HG02852 (cell line): Measurements from ENCODE around the gene DNA2.
A peak's percentile ranks its signal among the peaks of the same experiment; 100 is the strongest.

ENCODE experiments used
- ATAC-seq: cut with Tn5 transposase; IDR thresholded peaks from one replicate; pipeline ENCODE4 v1.9.1; 2021; ENCODE audit warnings: mild to moderate bottlenecking, moderate library complexity; ENCODE audit not compliant: unreplicated experiment

DNA2 gene

GRCh38 chr10:68446179-68446578 is 25.6 kb downstream of the DNA2 start:
- no peak for ATAC-seq

- ATAC-seq, result no peak
Observed at GRCh38 chr10:68442971-68443370, 28.8 kb downstream of the DNA2 start.

GRCh38 chr10:68440898-68441297 is 30.9 kb downstream of the DNA2 start:
- ATAC-seq, result no peak

GRCh38 chr10:68435803-68436202 is 36.0 kb downstream of the DNA2 start:
- no peak for ATAC-seq

GRCh38 chr10:68434657-68435056 is 37.1 kb downstream of the DNA2 start:
- ATAC-seq, result no peak

- ATAC-seq, result no peak
Observed at GRCh38 chr10:68428396-68429104, 43.2 kb downstream of the DNA2 start.

GRCh38 chr10:68424454-68425014 is 47.2 kb downstream of the DNA2 start:
- ATAC-seq, result no peak

GRCh38 chr10:68423522-68423921 is 48.3 kb downstream of the DNA2 start:
- ATAC-seq, result no peak

GRCh38 chr10:68419376-68419775 is 52.4 kb downstream of the DNA2 start:
- ATAC-seq, result no peak

- ATAC-seq, result no peak
Observed at GRCh38 chr10:68408898-68409518, 62.8 kb downstream of the DNA2 start.

GRCh38 chr10:68406815-68407548 is 64.8 kb downstream of the DNA2 start, which contains the start of gene RUFY2:
RUFY2 (minus strand) TSS chr10:68407277; CDS start chr10:68407189, 88 bp downstream.
- peak; percentile 92 for ATAC-seq

GRCh38 chr10:68406111-68406814 is 65.5 kb downstream of the DNA2 start:
- peak; percentile 36 for ATAC-seq

GRCh38 chr10:68403701-68404100 is 68.1 kb downstream of the DNA2 start:
- no peak for ATAC-seq

GRCh38 chr10:68402276-68402675 is 69.5 kb downstream of the DNA2 start:
- no peak for ATAC-seq

- ATAC-seq, result no peak
Observed at GRCh38 chr10:68397005-68397404, 74.8 kb downstream of the DNA2 start.

- no peak for ATAC-seq
Observed at GRCh38 chr10:68385740-68386139, 86.0 kb downstream of the DNA2 start.

- ATAC-seq, result no peak
Observed at GRCh38 chr10:68371604-68372003, 100.2 kb downstream of the DNA2 start.

- ATAC-seq, result no peak
Observed at GRCh38 chr10:68367121-68367520, 104.7 kb downstream of the DNA2 start.

GRCh38 chr10:68366600-68366999 is 105.2 kb downstream of the DNA2 start:
- no peak for ATAC-seq

- no peak for ATAC-seq
Observed at GRCh38 chr10:68365611-68366010, 106.2 kb downstream of the DNA2 start.
